ENCODE measurements around the gene NPDC1. TPM values are rescaled to one million over a fixed set of nuclear protein-coding genes. Genes with fewer than 3 reads are reported as not detected.

NPDC1 gene
- 41.2 to 91.4 TPM (median 89.1 TPM) in 5 replicates for total RNA-seq (2022; extraction: Qiagen RNA extraction)

GRCh38 chr9:137046088-137046787, at the start of gene NPDC1:
Gene NPDC1 (minus strand): TSS chr9:137046177. CDS start chr9:137045989, 188 bp downstream.

DNA sequence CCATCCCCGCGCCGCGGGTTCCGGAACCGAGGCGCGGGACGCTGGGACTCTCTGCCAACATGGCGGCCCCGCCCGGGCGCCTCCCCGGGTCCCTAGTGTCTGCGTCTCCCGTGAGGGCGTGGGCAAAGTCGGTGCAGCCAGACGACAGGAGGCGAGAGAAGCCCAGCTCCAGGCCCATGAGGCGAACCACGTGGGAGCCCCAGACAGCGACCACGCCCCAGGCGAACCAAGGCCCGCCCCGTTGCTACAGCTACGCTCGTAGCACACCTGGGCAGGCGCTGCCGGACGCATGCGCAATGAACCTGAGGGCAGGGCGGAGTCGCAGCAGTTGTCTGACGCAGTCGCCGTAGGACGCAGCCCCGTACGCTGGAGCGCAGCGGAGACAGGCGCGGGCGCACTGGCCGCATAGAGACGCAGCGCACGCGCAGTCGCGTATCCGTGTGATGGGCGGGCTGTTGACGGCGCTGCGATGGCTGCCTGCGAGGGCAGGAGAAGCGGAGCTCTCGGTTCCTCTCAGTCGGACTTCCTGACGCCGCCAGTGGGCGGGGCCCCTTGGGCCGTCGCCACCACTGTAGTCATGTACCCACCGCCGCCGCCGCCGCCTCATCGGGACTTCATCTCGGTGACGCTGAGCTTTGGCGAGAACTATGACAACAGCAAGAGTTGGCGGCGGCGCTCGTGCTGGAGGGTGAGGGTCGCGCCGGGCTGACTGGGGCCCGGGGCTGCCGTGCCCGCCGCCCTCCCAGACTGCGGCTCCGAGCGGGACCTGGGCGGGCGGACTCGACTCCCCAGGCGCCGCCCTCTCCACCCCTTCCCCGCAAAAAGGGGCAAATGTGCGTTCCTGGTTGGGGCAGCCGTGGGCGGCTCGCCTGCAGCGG, 40.8 kb upstream of the NPDC1 start, which contains the start of gene MAN1B1:
TSS of gene MAN1B1 (plus strand) at position 455 of the 878 bp plus-strand sequence. CDS start at position 470, 15 bp downstream.

GRCh38 chr9:137077010-137077747, 31.2 kb upstream of the NPDC1 start, which contains the start of gene UAP1L1:
Gene UAP1L1 (plus strand): TSS chr9:137077517. CDS start chr9:137077533, 16 bp downstream.

DNA sequence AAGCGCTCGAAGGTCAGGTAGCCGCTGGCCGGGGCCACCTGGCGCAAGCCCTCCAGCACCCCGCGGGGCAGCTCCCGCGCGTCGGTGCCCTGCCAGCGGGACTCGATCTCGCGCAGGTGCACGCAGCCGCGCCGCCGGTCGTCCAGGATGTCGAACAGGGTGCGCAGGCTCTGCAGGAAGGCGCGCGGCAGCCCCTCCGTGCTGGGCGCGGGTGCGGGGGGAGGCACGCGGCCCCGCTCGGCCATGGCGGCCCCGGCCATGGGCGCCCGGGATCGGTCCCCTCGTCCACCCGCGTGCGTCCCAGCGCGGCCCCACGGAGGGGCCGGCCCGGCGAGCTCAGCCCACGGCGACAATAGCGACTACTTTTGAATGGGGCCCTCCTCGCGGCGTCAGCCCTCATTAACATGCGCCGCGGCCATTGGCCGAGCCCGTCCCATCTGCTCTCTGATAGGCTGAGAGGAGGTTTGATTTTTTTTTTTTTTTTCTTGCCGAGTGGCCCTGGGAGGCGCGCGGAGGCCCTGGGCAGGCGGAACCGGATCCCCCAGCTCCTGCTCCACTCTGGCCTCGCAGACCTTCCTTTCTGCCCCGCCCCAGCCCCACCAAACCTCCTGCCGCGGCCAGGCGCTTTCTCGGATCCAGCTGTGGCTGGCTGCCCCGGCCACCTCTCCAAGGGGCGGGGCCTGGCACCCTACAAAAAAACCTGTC, 24.4 kb upstream of the NPDC1 start, which contains the start of gene SAPCD2:
TSS of gene SAPCD2 (minus strand) at position 357 of the 705 bp plus-strand sequence. CDS start at position 260, 97 bp downstream.

GRCh38 chr9:137053944-137054931, 8.3 kb upstream of the NPDC1 start, which contains the start of gene ENTPD2:
Gene ENTPD2 (minus strand): TSS chr9:137054061. CDS start chr9:137053997, 64 bp downstream.

DNA sequence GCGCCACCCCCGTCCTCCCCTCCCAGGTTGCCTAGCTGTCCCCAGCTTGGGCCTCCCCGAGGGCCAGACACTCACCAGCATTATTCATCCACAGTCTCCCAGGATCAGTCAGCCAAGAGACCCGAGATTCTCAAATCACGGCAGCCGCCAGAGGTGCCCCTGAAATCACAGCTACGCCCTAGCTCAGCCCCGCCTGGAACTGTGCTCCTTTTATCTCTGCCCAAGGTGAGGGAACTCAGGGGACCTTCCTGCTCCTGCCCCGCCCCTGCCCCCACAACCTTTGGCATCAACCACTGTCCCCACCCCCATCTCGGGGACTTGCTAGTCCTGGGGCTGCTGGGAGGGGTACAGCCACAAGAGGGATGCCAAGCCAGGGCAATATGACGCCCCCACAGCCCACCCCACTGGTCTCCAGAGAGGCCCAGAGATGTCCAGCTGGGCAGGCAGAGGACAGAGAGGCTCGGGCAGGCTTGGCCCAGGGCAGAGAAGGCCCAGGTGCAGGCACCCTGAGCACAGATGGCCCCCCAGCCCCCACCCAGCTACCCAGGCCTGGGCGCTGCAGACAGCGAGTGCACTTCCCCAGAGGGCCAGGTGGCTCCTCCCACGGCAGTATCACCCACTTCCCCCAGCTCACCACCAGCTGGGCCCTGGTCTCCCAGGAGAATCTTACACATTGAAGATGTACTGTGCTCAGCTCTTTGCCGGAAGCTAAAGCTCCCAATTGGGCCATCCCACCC, 13.9 kb downstream of the NPDC1 start, which contains the start of gene FUT7:
TSS of gene FUT7 (minus strand) at position 185 of the 737 bp plus-strand sequence. CDS start at position 88, 97 bp downstream.

DNA sequence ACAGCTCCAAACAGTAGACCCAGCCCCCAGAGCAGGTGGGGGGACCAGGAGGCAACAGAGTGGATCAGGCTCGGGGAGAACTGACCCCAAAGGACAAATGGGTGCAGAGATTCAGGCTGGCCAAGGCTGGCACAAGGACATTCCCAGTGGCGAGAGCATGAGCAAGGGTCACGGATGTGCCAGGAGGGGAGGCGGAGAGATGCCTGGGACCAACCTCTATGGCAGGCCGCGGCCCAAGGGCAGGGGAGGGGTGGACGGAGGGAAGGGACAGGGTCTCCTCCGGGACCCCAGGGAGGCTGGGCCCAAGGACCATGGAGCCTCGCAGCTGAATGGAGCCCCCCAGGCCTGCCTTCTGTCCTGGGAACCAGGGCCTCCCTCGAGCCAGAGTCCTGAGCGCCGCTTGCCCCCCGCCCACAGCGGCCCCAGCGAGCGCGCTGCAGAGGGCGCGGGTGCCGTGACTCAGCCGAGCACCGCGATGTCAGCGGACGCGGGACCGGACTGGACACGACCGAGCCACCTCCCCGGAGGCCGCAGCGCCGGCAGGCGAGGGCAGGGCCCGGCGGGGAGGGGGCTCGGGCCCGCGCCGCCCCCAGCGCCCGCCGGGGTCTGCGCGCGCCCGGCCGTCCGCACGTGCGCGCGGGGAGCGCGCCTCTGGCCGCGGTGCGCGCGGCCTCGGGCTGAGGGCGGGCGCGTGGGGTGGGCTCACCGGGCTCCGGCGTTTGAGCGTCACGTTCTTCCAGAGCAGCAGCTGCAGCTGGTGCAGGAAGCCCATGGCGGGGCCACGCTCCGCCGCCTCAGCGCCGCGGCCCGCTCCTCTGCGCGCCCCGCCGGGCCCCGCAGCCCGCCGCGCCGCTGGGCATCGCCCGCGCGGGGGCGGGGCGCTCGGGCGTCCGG, 18.4 kb downstream of the NPDC1 start, which contains the start of gene ABCA2:
TSS of gene ABCA2 (minus strand) at position 869 of the 894 bp plus-strand sequence. CDS start at position 772, 97 bp downstream.

DNA sequence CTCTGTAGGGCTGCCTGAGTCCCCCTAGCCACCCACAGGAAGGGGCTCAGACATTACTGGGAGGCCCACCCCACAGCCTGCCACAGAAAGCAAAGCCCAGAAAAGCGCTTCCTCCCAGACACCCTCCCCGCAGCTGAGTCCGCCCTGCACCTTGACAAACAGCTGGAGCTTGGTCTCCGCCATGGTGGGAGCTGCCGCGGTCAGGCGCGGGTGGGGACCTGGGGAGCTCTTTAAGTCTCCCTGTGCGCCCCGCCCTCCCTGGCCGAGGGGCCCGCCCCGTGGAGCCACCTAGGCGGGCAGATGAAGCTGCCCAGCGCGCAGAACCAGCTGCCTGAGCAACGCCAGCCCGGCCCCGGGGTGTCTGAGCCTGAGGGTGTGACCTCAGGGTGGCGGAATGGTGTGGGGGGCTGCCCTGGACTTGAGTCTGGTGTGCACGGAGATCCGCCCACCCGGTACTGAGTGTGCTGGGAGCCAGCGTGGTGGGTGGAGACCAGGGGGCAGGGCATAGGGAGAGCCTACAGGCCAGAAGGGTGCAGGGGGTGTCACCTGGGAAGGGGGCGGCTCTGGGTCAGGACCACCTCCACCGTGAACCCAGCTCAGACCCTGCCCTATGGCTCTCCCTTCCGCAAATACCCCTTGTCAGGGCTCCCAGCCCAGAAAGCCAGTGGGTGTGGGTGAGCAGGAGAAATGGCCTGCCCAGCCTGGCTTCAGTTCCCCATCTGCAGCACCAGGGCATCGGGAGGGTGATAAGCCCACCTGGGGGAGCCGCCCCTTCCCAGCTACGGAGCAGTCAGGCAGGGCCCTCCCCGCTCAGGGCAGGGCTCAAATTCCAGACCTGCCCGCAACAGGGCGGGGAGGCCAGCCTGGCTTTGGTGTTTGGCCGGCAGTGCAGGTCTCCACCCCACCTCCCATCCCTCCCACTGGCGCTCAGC, 49.4 kb downstream of the NPDC1 start, which contains the start of gene CLIC3:
TSS of gene CLIC3 (minus strand) at position 208 of the 932 bp plus-strand sequence. CDS start at position 183, 25 bp downstream.

DNA sequence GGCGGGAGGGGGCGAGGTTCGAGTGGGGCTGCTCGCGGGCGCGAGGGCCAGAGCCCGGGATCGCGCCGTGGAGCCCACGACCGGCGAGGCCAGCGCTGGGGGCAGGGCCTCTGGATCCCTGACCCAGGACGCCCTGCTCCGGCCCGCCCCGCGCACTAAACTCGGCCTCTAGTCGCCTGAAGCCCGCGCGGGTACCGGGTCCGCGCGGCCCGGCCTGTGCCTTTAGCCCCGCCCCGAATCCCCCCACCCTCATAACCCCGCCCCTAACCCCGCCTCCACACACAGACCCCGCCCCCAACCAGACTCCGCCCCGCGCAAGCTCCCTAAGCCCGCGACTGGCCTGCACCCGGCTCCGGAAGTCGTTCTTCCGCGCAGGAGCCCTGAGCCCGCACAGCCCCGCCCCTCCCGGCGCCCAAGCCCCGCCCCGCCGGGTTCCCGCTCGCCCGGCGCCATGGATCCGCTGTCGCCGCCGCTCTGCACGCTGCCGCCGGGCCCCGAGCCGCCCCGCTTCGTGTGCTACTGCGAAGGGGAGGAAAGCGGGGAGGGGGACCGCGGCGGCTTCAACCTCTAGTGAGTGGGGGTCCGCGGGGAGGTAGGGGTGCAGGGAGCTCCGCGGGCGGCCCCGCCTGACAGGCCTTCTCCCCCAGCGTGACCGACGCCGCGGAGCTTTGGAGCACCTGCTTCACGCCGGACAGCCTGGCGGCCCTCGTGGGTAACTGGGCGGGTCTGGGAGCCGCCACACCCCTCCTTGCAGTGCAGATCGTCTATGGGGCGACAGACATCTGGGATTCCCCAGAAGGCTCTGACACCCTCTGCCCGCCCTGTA, 53.8 kb downstream of the NPDC1 start, which contains the start of gene PAXX:
TSS of gene PAXX (plus strand) at position 430 of the 826 bp plus-strand sequence. CDS start at position 452, 22 bp downstream.

Other genes starting within 250 kb of the NPDC1 start
- 0.13 to 0.36 TPM (median 0.27 TPM) in 5 replicates for gene CCDC183, start 249.8 kb downstream of the NPDC1 start, total RNA-seq (2022; extraction: Qiagen RNA extraction)
- 59.9 to 89.6 TPM (median 80.8 TPM) in 5 replicates for gene RABL6, start 238.2 kb downstream of the NPDC1 start, total RNA-seq (2022; extraction: Qiagen RNA extraction)
- gene AJM1, start 203.7 kb downstream of the NPDC1 start, total RNA-seq (2022; extraction: Qiagen RNA extraction), result 3.3 to 4.7 TPM (median 4.6 TPM) in 5 replicates
- 284 to 346 TPM (median 322 TPM) in 5 replicates for gene PHPT1, start 196.8 kb downstream of the NPDC1 start, total RNA-seq (2022; extraction: Qiagen RNA extraction)
- gene MAMDC4, start 193.8 kb downstream of the NPDC1 start, total RNA-seq (2022; extraction: Qiagen RNA extraction), result 1.7 to 6.8 TPM (median 5.1 TPM) in 5 replicates
- 433 to 512 TPM (median 473 TPM) in 5 replicates for gene EDF1, start 179.9 kb downstream of the NPDC1 start, total RNA-seq (2022; extraction: Qiagen RNA extraction)
- gene TRAF2, start 159.7 kb downstream of the NPDC1 start, total RNA-seq (2022; extraction: Qiagen RNA extraction), result 47.5 to 74.7 TPM (median 64.9 TPM) in 5 replicates
- 61.5 to 109 TPM (median 104 TPM) in 5 replicates for gene FBXW5, start 101.4 kb downstream of the NPDC1 start, total RNA-seq (2022; extraction: Qiagen RNA extraction)
- gene C8G, start 100.9 kb downstream of the NPDC1 start, total RNA-seq (2022; extraction: Qiagen RNA extraction), result 0.88 to 2.3 TPM (median 1.3 TPM) in 5 replicates
- 0.48 to 1.5 TPM (median 1.5 TPM) in 5 replicates for gene LCN12, start 93.9 kb downstream of the NPDC1 start, total RNA-seq (2022; extraction: Qiagen RNA extraction)
- 0.16 to 0.81 TPM (median 0.57 TPM) in 5 replicates for gene PTGDS, start 68.7 kb downstream of the NPDC1 start, total RNA-seq (2022; extraction: Qiagen RNA extraction)
- 0.03 to 0.06 TPM (median 0.05 TPM) in 4 of 5 replicates, not detected in the other for gene LCNL1, start 63.2 kb downstream of the NPDC1 start, total RNA-seq (2022; extraction: Qiagen RNA extraction)
- 49.7 to 88.2 TPM (median 76.5 TPM) in 5 replicates for gene PAXX, start 53.8 kb downstream of the NPDC1 start, total RNA-seq (2022; extraction: Qiagen RNA extraction)
- gene CLIC3, start 49.6 kb downstream of the NPDC1 start, total RNA-seq (2022; extraction: Qiagen RNA extraction), result 2.7 to 4.5 TPM (median 3.8 TPM) in 5 replicates
- gene ABCA2, start 17.9 kb downstream of the NPDC1 start, total RNA-seq (2022; extraction: Qiagen RNA extraction), result 20.4 to 30.4 TPM (median 27.8 TPM) in 5 replicates
- 0.08 to 0.09 TPM in 2 of 5 replicates, not detected in the others for gene FUT7, start 14.1 kb downstream of the NPDC1 start, total RNA-seq (2022; extraction: Qiagen RNA extraction)
- gene ENTPD2, start 7.9 kb upstream of the NPDC1 start, total RNA-seq (2022; extraction: Qiagen RNA extraction), result 0.63 to 1.4 TPM (median 0.95 TPM) in 5 replicates
- gene SAPCD2, start 24.4 kb upstream of the NPDC1 start, total RNA-seq (2022; extraction: Qiagen RNA extraction), result 15.2 to 28.2 TPM (median 25.3 TPM) in 5 replicates
- gene UAP1L1, start 31.3 kb upstream of the NPDC1 start, total RNA-seq (2022; extraction: Qiagen RNA extraction), result 9.5 to 17.0 TPM (median 12.6 TPM) in 5 replicates
- 42.2 to 55.4 TPM (median 51.2 TPM) in 5 replicates for gene MAN1B1, start 40.8 kb upstream of the NPDC1 start, total RNA-seq (2022; extraction: Qiagen RNA extraction)
- gene DPP7, start 68.6 kb upstream of the NPDC1 start, total RNA-seq (2022; extraction: Qiagen RNA extraction), result 72.4 to 138 TPM (median 129 TPM) in 5 replicates
- gene GRIN1, start 93.0 kb upstream of the NPDC1 start, total RNA-seq (2022; extraction: Qiagen RNA extraction), result 0.22 to 0.94 TPM (median 0.34 TPM) in 5 replicates
- gene LRRC26, start 123.9 kb upstream of the NPDC1 start, total RNA-seq (2022; extraction: Qiagen RNA extraction), result 0.61 to 2.2 TPM (median 1.4 TPM) in 5 replicates
- gene TMEM210, start 125.9 kb upstream of the NPDC1 start, total RNA-seq (2022; extraction: Qiagen RNA extraction), result not detected in 5 replicates
- 24.9 to 40.7 TPM (median 36.9 TPM) in 5 replicates for gene ANAPC2, start 142.4 kb upstream of the NPDC1 start, total RNA-seq (2022; extraction: Qiagen RNA extraction)
- 102 to 161 TPM (median 150 TPM) in 5 replicates for gene SSNA1, start 142.5 kb upstream of the NPDC1 start, total RNA-seq (2022; extraction: Qiagen RNA extraction)
- gene TPRN, start 154.6 kb upstream of the NPDC1 start, total RNA-seq (2022; extraction: Qiagen RNA extraction), result 6.2 to 10.5 TPM (median 10.1 TPM) in 5 replicates
- 35.3 to 48.6 TPM (median 45.8 TPM) in 5 replicates for gene TMEM203, start 159.5 kb upstream of the NPDC1 start, total RNA-seq (2022; extraction: Qiagen RNA extraction)
- gene NDOR1, start 159.5 kb upstream of the NPDC1 start, total RNA-seq (2022; extraction: Qiagen RNA extraction), result 11.5 to 21.6 TPM (median 18.2 TPM) in 5 replicates
- gene RNF208, start 176.1 kb upstream of the NPDC1 start, total RNA-seq (2022; extraction: Qiagen RNA extraction), result 0.95 to 2.7 TPM (median 2.2 TPM) in 5 replicates
- 2.7 to 5.0 TPM (median 4.3 TPM) in 5 replicates for gene CYSRT1, start 179.0 kb upstream of the NPDC1 start, total RNA-seq (2022; extraction: Qiagen RNA extraction)
- 0.09 to 0.24 TPM (median 0.14 TPM) in 5 replicates for gene RNF224, start 181.3 kb upstream of the NPDC1 start, total RNA-seq (2022; extraction: Qiagen RNA extraction)
- 0.07 to 0.14 TPM (median 0.10 TPM) in 4 of 5 replicates, not detected in the other for gene SLC34A3, start 184.7 kb upstream of the NPDC1 start, total RNA-seq (2022; extraction: Qiagen RNA extraction)
- gene TUBB4B, start 195.1 kb upstream of the NPDC1 start, total RNA-seq (2022; extraction: Qiagen RNA extraction), result 616 to 807 TPM (median 766 TPM) in 5 replicates
- gene STPG3, start 205.1 kb upstream of the NPDC1 start, total RNA-seq (2022; extraction: Qiagen RNA extraction), result 0.07 TPM in 1 of 5 replicates, not detected in the others
- gene NELFB, start 209.2 kb upstream of the NPDC1 start, total RNA-seq (2022; extraction: Qiagen RNA extraction), result 42.6 to 62.4 TPM (median 57.8 TPM) in 5 replicates
- gene TOR4A, start 231.5 kb upstream of the NPDC1 start, total RNA-seq (2022; extraction: Qiagen RNA extraction), result 17.1 to 31.6 TPM (median 26.1 TPM) in 5 replicates

All from A549 treated with CORT108297 at 1 μM for 4 hours (cell line).